Measurements from ENCODE around the gene CHST15.

Gene CHST15

GRCh38 chr10:124007102-124007772 is 86.2 kb downstream of the CHST15 start:
- no peak for DNase-seq

- DNase-seq, result no peak
These were observed 86.9 kb downstream of the CHST15 start for GRCh38 chr10:124006526-124006925.

GRCh38 chr10:124005991-124006392 is 87.4 kb downstream of the CHST15 start:
- no peak for DNase-seq

GRCh38 chr10:124005091-124005490 is 88.3 kb downstream of the CHST15 start:
- DNase-seq, result no peak

- DNase-seq, result no peak
These were observed 88.8 kb downstream of the CHST15 start for GRCh38 chr10:124004663-124005004.

GRCh38 chr10:124003871-124004662 is 89.3 kb downstream of the CHST15 start:
- no peak for DNase-seq

- DNase-seq, result no peak
These were observed 89.9 kb downstream of the CHST15 start for GRCh38 chr10:124003481-124003870.

- no peak for DNase-seq
These were observed 90.4 kb downstream of the CHST15 start for GRCh38 chr10:124003070-124003419.

- no peak for DNase-seq
These were observed 90.9 kb downstream of the CHST15 start for GRCh38 chr10:124002391-124003069.

GRCh38 chr10:124001391-124002148 is 91.8 kb downstream of the CHST15 start:
- DNase-seq, result no peak

GRCh38 chr10:124000792-124001201 is 92.6 kb downstream of the CHST15 start:
- no peak for DNase-seq

- no peak for DNase-seq
These were observed 93.3 kb downstream of the CHST15 start for GRCh38 chr10:123999956-124000615.

GRCh38 chr10:123999261-123999660 is 94.1 kb downstream of the CHST15 start:
- DNase-seq, result no peak

- DNase-seq, result no peak
These were observed 94.9 kb downstream of the CHST15 start for GRCh38 chr10:123998197-123999141.

- DNase-seq, result no peak
These were observed 95.8 kb downstream of the CHST15 start for GRCh38 chr10:123997486-123998196.

GRCh38 chr10:123997013-123997412 is 96.4 kb downstream of the CHST15 start:
- DNase-seq, result no peak

GRCh38 chr10:123996302-123996701 is 97.1 kb downstream of the CHST15 start:
- no peak for DNase-seq

GRCh38 chr10:123995461-123996131 is 97.8 kb downstream of the CHST15 start:
- DNase-seq, result no peak

GRCh38 chr10:123995082-123995460 is 98.3 kb downstream of the CHST15 start:
- no peak for DNase-seq

GRCh38 chr10:123994417-123995081 is 98.8 kb downstream of the CHST15 start:
- DNase-seq, result peak; percentile 35

All from NCI-H1105 treated with DMSO at 0.1 percent for 48 hours (cell line).